B cell (primary cell): Measurements from ENCODE around the gene ANKRD9. TPM values are rescaled to one million over a fixed set of nuclear protein-coding genes. Genes with fewer than 3 reads are reported as not detected.

Experiments used
- ATAC-seq: fragments of 200-7000 bp; cut with Tn5 transposase; one replicate; pipeline ENCODE4 v1.10.0; 2021; ENCODE audit warnings: low read depth, mild to moderate bottlenecking, moderate number of reproducible peaks, moderate library complexity
- CTCF ChIA-PET: fragments of 350-600 bp; sonication (Branson Sonifier 250); formaldehyde crosslinking; loops from one replicate; lab custom pipeline; 2021; ENCODE audit warnings: antibody characterized with exemption, inconsistent platforms; lab: Charles Lee
- POLR2A ChIA-PET: fragments of 350-600 bp; sonication (Branson Sonifier 250); formaldehyde crosslinking; loops from one replicate; lab custom pipeline; 2021; ENCODE audit warnings: antibody characterized with exemption; lab: Charles Lee
- DNase-seq: peaks from one replicate; pipeline ENCODE4 v3.0.0; 2013
- H2AFZ ChIP-seq: 2 replicates; pipeline ENCODE4 v1.6.1; 2012; ENCODE audit warnings: mild to moderate bottlenecking, low read depth, low read length; ENCODE audit not compliant: insufficient read depth, poor library complexity, severe bottlenecking
- H3K27ac ChIP-seq, 2 donors: 1 replicate in 1 of 2; 2 replicates in 1 of 2; pipeline ENCODE4 v1.5.1; 2012 to 2013; ENCODE audit warnings: low read length in 2 of 2, mild to moderate bottlenecking in 2 of 2, moderate library complexity in 1 of 2
- H3K27me3 ChIP-seq, 4 experiments: fragments of 200-600 bp in 1 of 4; sonication (generic) in 1 of 4; replicated peaks in 1 of 4; 1 replicate in 2 of 4; 2 replicates in 2 of 4; pipeline versions ENCODE4 v1.6.1 to v1.7.0; 2013 to 2016; ENCODE audit warnings: low read length in 3 of 4, mild to moderate bottlenecking in 2 of 4, mixed read lengths in 1 of 4, moderate library complexity in 1 of 4; ENCODE audit not compliant: insufficient read depth in 4 of 4, control insufficient read depth in 3 of 4; ENCODE audit errors: control extremely low read depth in 1 of 4
- H3K36me3 ChIP-seq, 2 experiments: replicated peaks in 1 of 2; 1 replicate in 1 of 2; 2 replicates in 1 of 2; pipeline versions ENCODE4 v1.6.1 to v1.7.1; 2013; ENCODE audit warnings: low read length in 1 of 2; ENCODE audit not compliant: insufficient read depth in 2 of 2, control insufficient read depth in 1 of 2; ENCODE audit errors: control extremely low read depth in 1 of 2, extremely low read depth in 1 of 2
- H3K4me1 ChIP-seq, 2 donors: fragments of 200-600 bp in 1 of 2; sonication (generic) in 1 of 2; 1 replicate in 1 of 2; 2 replicates in 1 of 2; pipeline versions ENCODE4 v1.5.1 to v1.6.1; 2013 to 2017; ENCODE audit warnings: low read length in 2 of 2; ENCODE audit not compliant: control insufficient read depth in 2 of 2, insufficient read depth in 2 of 2
- H3K4me2 ChIP-seq: replicated peaks from 2 replicates; pipeline ENCODE3; 2012; ENCODE audit warnings: mild to moderate bottlenecking, low read depth, low read length; ENCODE audit not compliant: poor library complexity, severe bottlenecking
- H3K4me3 ChIP-seq, 5 experiments: fragments of 200-600 bp in 1 of 5; sonication (generic) in 1 of 5; 1 replicate in 3 of 5; 2 replicates in 2 of 5; pipeline versions ENCODE4 v1.5.1 to v1.7.0; 2011 to 2016; ENCODE audit warnings: low read length in 4 of 5, mild to moderate bottlenecking in 4 of 5, low read depth in 2 of 5, control low read depth in 1 of 5, moderate library complexity in 1 of 5; ENCODE audit not compliant: insufficient read depth in 1 of 5; ENCODE audit errors: control extremely low read depth in 1 of 5, extremely low read depth in 1 of 5
- H3K79me2 ChIP-seq: fragments of 200-600 bp; sonication (generic); one replicate; pipeline ENCODE4 v1.6.0; 2016; ENCODE audit warnings: low read length; ENCODE audit not compliant: control insufficient read depth, insufficient read depth
- H3K9ac ChIP-seq: fragments of 200-600 bp; sonication (generic); 2 replicates; pipeline ENCODE4 v1.6.1; 2017; ENCODE audit warnings: mild to moderate bottlenecking, low read length, moderate library complexity
- H3K9me3 ChIP-seq, 3 donors: one replicate each; pipeline versions ENCODE4 v1.6.1 to v1.7.1; 2013; ENCODE audit warnings: low read length in 2 of 3; ENCODE audit not compliant: control insufficient read depth in 2 of 3, insufficient read depth in 1 of 3; ENCODE audit errors: control extremely low read depth in 1 of 3
- H4K20me1 ChIP-seq: 2 replicates; pipeline ENCODE4 v1.6.0; 2012; ENCODE audit warnings: mild to moderate bottlenecking, low read length; ENCODE audit not compliant: insufficient read depth, control insufficient read depth, poor library complexity, severe bottlenecking
- H3K27ac Mint-ChIP-seq: one replicate; pipeline ENCODE4 v1.8.0; 2021; ENCODE audit warnings: mixed read lengths
- H3K27me3 Mint-ChIP-seq: one replicate; pipeline ENCODE4 v1.8.0; 2021; ENCODE audit warnings: mixed read lengths
- H3K4me1 Mint-ChIP-seq: one replicate; pipeline ENCODE4 v1.8.0; 2021; ENCODE audit warnings: mixed read lengths
- H3K4me3 Mint-ChIP-seq: one replicate; pipeline ENCODE4 v1.8.0; 2021; ENCODE audit warnings: mixed read lengths
- H3K9me3 Mint-ChIP-seq: one replicate; pipeline ENCODE4 v1.8.0; 2022; ENCODE audit warnings: mixed read lengths; ENCODE audit not compliant: insufficient read depth
- CTCF ChIP-seq: fragments of 200-600 bp; IDR thresholded peaks from one replicate; pipeline ENCODE4 v1.8.0; 2022; ENCODE audit warnings: antibody characterized with exemption, mild to moderate bottlenecking
- EZH2 ChIP-seq: IDR thresholded peaks from 2 replicates; pipeline ENCODE4 v1.6.1; 2012; ENCODE audit warnings: borderline replicate concordance, low read depth, mild to moderate bottlenecking, moderate library complexity, low read length; ENCODE audit not compliant: insufficient read depth, poor library complexity, severe bottlenecking
- WGBS: methylation state at CpG from one replicate; pipeline ENCODE4 v1.1.5; 2013; ENCODE audit warnings: missing lambda C conversion rate; ENCODE audit not compliant: insufficient coverage; 5-methylcytosine and 5-hydroxymethylcytosine counted together
- intact Hi-C: fragments of 100-400 bp; cut with micrococcal nuclease; formaldehyde crosslinking; loops from one replicate; pipeline ENCODE4 v1.10.0; 2022
- polyA plus RNA-seq: library from polyadenylated mRNA; depleted of rRNA; stranded (reverse); fragments of >200 nt; gene quantifications from 2 replicates; pipeline ENCODE4 v1.2.3, GENCODE V29; 2012
- total RNA-seq, 2 donors: library from RNA; stranded (reverse); fragments of 120-200 nt in 1 of 2; gene quantifications; 1 replicate in 1 of 2; 2 replicates in 1 of 2; pipeline versions ENCODE4 v1.2.3 to v1.2.4, GENCODE V29; 2013 to 2022

ANKRD9 gene
- total and polyA plus RNA-seq, 2 donors (not counting 1 experiment from before 2014, with no cell fraction given): 1.4 to 1.5 TPM

- Histone ChIP-seq H3K4me1 (peaks cover 10 to 12% of the 10 kb centered on the region in 2 donors), H3K27ac (no peak overlapping the region), H3K4me3 (no peak overlapping the region), H3K4me2 (no peak overlapping the region), H3K36me3 (no peaks in the 10 kb centered on the region), H3K27me3 (peaks cover 0 to 25% (median 3%) of the 10 kb centered on the region in 4 experiments), H4K20me1 (no peaks in the 10 kb centered on the region), H3K79me2 (no peaks in the 10 kb centered on the region), H3K9ac (no peak overlapping the region), H3K9me3 (peaks cover 0 to 3% (median 0%) of the 10 kb centered on the region in 3 donors), H2AFZ (no peak overlapping the region)
- Mint-ChIP-seq H3K27me3 (peaks cover 15% of the 10 kb centered on the region), H3K27ac (no peak overlapping the region), H3K9me3 (no peaks in the 10 kb centered on the region), H3K4me3 (peak overlapping the region; percentile 88), H3K4me1 (peaks cover 9% of the 10 kb centered on the region)
- no peak for TF ChIP-seq CTCF
- no peak for TF ChIP-seq EZH2
- ATAC-seq (no peak), DNase-seq (no peak)
- WGBS: 94% methylated on average over 7 of the region's 8 CpGs
- ChIA-PET CTCF (interaction anchor here (0.6 to 7.3 kb wide), 3 partner anchors 10 to 223 kb away, joined by 3 to 118 read pairs (median 3); no protein-coding TSS in a partner anchor), POLR2A (interaction anchor here (0.6 kb wide), 1 partner anchor 692 kb away, joined by 7 read pairs; no protein-coding TSS in a partner anchor)
- intact Hi-C loops: loop anchor here (5.0 kb wide), 1 partner anchor 556 kb away; the partner anchor contains the start of gene DYNC1H1
Measured at GRCh38 chr14:102518063-102518648, 8.6 kb upstream of the ANKRD9 start.
